DND-41 (cell line): ENCODE data around the gene KCNG2.

ENCODE experiments used
- EZH2 ChIP-seq: IDR thresholded peaks from 3 replicates; pipeline ENCODE4 v1.6.1; 2012; ENCODE audit warnings: borderline replicate concordance, low read depth, mild to moderate bottlenecking, moderate library complexity, low read length, inconsistent platforms; ENCODE audit not compliant: severe bottlenecking
- TF ChIP-seq, protein P1 (sequence below): IDR thresholded peaks from 2 replicates; pipeline ENCODE4 v1.5.1; 2012; ENCODE audit warnings: borderline replicate concordance, low read length, moderate library complexity, mild to moderate bottlenecking; ENCODE audit not compliant: poor library complexity, severe bottlenecking; ENCODE audit errors: extremely low read depth

GRCh38 chr18:79789901-79790890 is 7.5 kb upstream of the KCNG2 start:
- TF ChIP-seq, protein P1, sequence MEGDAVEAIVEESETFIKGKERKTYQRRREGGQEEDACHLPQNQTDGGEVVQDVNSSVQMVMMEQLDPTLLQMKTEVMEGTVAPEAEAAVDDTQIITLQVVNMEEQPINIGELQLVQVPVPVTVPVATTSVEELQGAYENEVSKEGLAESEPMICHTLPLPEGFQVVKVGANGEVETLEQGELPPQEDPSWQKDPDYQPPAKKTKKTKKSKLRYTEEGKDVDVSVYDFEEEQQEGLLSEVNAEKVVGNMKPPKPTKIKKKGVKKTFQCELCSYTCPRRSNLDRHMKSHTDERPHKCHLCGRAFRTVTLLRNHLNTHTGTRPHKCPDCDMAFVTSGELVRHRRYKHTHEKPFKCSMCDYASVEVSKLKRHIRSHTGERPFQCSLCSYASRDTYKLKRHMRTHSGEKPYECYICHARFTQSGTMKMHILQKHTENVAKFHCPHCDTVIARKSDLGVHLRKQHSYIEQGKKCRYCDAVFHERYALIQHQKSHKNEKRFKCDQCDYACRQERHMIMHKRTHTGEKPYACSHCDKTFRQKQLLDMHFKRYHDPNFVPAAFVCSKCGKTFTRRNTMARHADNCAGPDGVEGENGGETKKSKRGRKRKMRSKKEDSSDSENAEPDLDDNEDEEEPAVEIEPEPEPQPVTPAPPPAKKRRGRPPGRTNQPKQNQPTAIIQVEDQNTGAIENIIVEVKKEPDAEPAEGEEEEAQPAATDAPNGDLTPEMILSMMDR: no peak
- no peak for TF ChIP-seq EZH2
